Nephron (organoid): ENCODE data around the gene ADIPOR2.
A peak's percentile ranks its signal among the peaks of the same experiment; 100 is the strongest.
"Not testable (repeated sequence)": the region's sequence is repeated elsewhere in the genome, so short reads cannot be mapped to it uniquely, and the experiment has no call there.

Experiments
- H3K27ac Mint-ChIP-seq, 3 experiments: 2 replicates each; pipeline ENCODE4 v1.8.0; 2020; ENCODE audit warnings: mixed read lengths in 3 of 3, mild to moderate bottlenecking in 2 of 3, moderate library complexity in 1 of 3
- H3K27me3 Mint-ChIP-seq: 2 replicates; pipeline ENCODE4 v1.8.0; 2021; ENCODE audit warnings: low read depth, mild to moderate bottlenecking, moderate library complexity, mixed read lengths
- H3K36me3 Mint-ChIP-seq: 2 replicates; pipeline ENCODE4 v1.8.0; 2020; ENCODE audit warnings: low read depth, mixed read lengths
- H3K4me1 Mint-ChIP-seq: 2 replicates; pipeline ENCODE4 v1.8.0; 2020; ENCODE audit warnings: mixed read lengths
- H3K4me3 Mint-ChIP-seq, 3 experiments: 2 replicates each; pipeline ENCODE4 v1.8.0; 2020; ENCODE audit warnings: mild to moderate bottlenecking in 3 of 3, mixed read lengths in 3 of 3, moderate library complexity in 2 of 3
- H3K9me3 Mint-ChIP-seq: 2 replicates; pipeline ENCODE4 v1.8.0; 2020; ENCODE audit warnings: mixed read lengths
- CTCF ChIP-seq, 3 experiments: fragments of 200-600 bp; sonication (generic); IDR thresholded peaks; one replicate each; pipeline ENCODE4 v1.5.0; 2021; ENCODE audit warnings: antibody characterized with exemption in 3 of 3; ENCODE audit not compliant: unreplicated experiment in 3 of 3

ADIPOR2 gene

GRCh38 chr12:1724250-1724649 lies 33.4 kb downstream of the ADIPOR2 start:
- no peaks in the 10 kb centered on the region for H3K27me3 Mint-ChIP-seq
- no peaks in the 10 kb centered on the region for H3K4me1 Mint-ChIP-seq
- no peak overlapping the region for H3K27ac Mint-ChIP-seq
- H3K4me3 Mint-ChIP-seq, result no peak overlapping the region
- no peaks in the 10 kb centered on the region for H3K9me3 Mint-ChIP-seq
- no peak for TF ChIP-seq CTCF (IDR thresholded peaks at IDR 0.05; ENCODE audit: unreplicated experiment in 3 of 3)
- peaks cover 29% of the 10 kb centered on the region for H3K36me3 Mint-ChIP-seq

GRCh38 chr12:1726753-1727152 lies 35.9 kb downstream of the ADIPOR2 start:
- no peaks in the 10 kb centered on the region for H3K4me1 Mint-ChIP-seq
- peaks cover 22% of the 10 kb centered on the region for H3K36me3 Mint-ChIP-seq
- H3K27ac Mint-ChIP-seq, result no peak overlapping the region
- no peak overlapping the region for H3K4me3 Mint-ChIP-seq
- TF ChIP-seq CTCF (IDR thresholded peaks at IDR 0.05; ENCODE audit: unreplicated experiment in 3 of 3), result no peak
- no peaks in the 10 kb centered on the region for H3K9me3 Mint-ChIP-seq
- no peaks in the 10 kb centered on the region for H3K27me3 Mint-ChIP-seq

- Mint-ChIP-seq H3K27ac (no peak overlapping the region), H3K36me3 (peaks cover 27% of the 10 kb centered on the region), H3K4me3 (no peak overlapping the region), H3K4me1 (no peaks in the 10 kb centered on the region), H3K27me3 (no peaks in the 10 kb centered on the region), H3K9me3 (no peaks in the 10 kb centered on the region)
- TF ChIP-seq CTCF (IDR thresholded peaks at IDR 0.05; ENCODE audit: unreplicated experiment in 3 of 3), result no peak
Measured at GRCh38 chr12:1728824-1729223, 38.0 kb downstream of the ADIPOR2 start.

- Mint-ChIP-seq H3K27ac (no peak overlapping the region), H3K36me3 (peaks cover 24% of the 10 kb centered on the region), H3K4me3 (no peak overlapping the region), H3K9me3 (no peaks in the 10 kb centered on the region), H3K4me1 (no peaks in the 10 kb centered on the region), H3K27me3 (no peaks in the 10 kb centered on the region)
- no peak for TF ChIP-seq CTCF (IDR thresholded peaks at IDR 0.05; ENCODE audit: unreplicated experiment in 3 of 3)
Measured at GRCh38 chr12:1731019-1731687, 40.3 kb downstream of the ADIPOR2 start.

- not testable (repeated sequence) for H3K4me3 Mint-ChIP-seq, H3K27me3 Mint-ChIP-seq, H3K27ac Mint-ChIP-seq, H3K4me1 Mint-ChIP-seq, H3K9me3 Mint-ChIP-seq
- peaks cover 26% of the 10 kb centered on the region for H3K36me3 Mint-ChIP-seq
Measured at GRCh38 chr12:1731688-1732078, 40.8 kb downstream of the ADIPOR2 start.

GRCh38 chr12:1732914-1733313 lies 42.0 kb downstream of the ADIPOR2 start:
- Mint-ChIP-seq H3K9me3 (no peaks in the 10 kb centered on the region), H3K27me3 (no peaks in the 10 kb centered on the region), H3K4me3 (no peak overlapping the region), H3K27ac (peak overlapping the region in 1 of 3 experiments; percentile 8), H3K36me3 (peaks cover 22% of the 10 kb centered on the region), H3K4me1 (peaks cover 10% of the 10 kb centered on the region)
- no peak for TF ChIP-seq CTCF (IDR thresholded peaks at IDR 0.05; ENCODE audit: unreplicated experiment in 3 of 3)

GRCh38 chr12:1733712-1734111 lies 42.8 kb downstream of the ADIPOR2 start:
- H3K9me3 Mint-ChIP-seq, H3K4me3 Mint-ChIP-seq, H3K27me3 Mint-ChIP-seq, H3K27ac Mint-ChIP-seq: not testable (repeated sequence)
- Mint-ChIP-seq H3K4me1 (peaks cover 16% of the 10 kb centered on the region), H3K36me3 (peaks cover 21% of the 10 kb centered on the region)
